ENCODE data around the gene CALU. TPM values are rescaled to one million over a fixed set of nuclear protein-coding genes. Genes with fewer than 3 reads are reported as not detected.

The CALU gene
- total RNA-seq, 2 experiments from 2014 or later = 42.2 to 44.5 TPM

DNA sequence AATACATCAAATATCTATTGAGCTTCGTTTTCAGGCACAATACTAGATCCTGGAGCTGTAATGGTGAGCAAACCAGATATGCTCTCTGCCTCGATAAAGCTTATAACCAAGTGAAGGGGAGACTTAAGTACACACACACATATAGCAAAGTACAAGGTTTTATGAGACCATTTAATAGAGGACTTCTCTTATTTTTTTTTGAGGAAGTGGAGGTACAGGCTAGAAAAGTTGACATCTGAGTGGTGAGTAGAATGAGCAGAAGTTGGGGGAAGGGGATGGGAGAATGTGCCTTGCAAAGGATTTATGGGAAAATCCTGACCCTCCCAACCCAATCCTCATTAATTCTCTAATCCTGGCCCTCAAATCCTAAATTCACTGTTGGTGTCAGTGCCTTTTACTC is 60.3 kb downstream of the CALU start:
- Mint-ChIP-seq H3K9me3 (no peaks in the 10 kb centered on the region), H3K36me3 (peaks cover 6% of the 10 kb centered on the region), H3K27ac (no peak overlapping the region), H3K4me1 (no peaks in the 10 kb centered on the region), H3K4me3 (no peak overlapping the region), H3K27me3 (no peaks in the 10 kb centered on the region)
- DNase-seq = no peak

DNA sequence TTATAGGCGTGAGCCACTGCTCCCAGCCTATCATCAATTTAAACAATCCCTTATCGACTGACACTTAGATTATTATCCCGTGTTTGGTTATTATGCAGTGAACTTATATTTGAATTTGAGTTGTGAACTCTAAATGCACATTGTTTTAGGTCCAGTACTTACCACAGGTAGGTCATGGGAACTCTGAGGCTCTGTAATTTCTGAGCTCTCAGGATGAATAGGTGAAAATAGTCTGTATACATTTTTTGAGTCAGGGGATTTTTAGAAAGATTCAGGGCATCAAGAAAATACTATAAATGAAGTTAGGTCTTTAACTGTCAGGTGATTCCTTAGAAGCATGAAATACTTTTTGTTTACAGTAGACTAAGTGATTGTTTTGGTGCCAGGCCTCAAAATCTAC is 61.4 kb downstream of the CALU start:
- Mint-ChIP-seq H3K27me3 (no peaks in the 10 kb centered on the region), H3K36me3 (peaks cover 6% of the 10 kb centered on the region), H3K4me1 (no peaks in the 10 kb centered on the region), H3K4me3 (no peak overlapping the region), H3K9me3 (no peaks in the 10 kb centered on the region), H3K27ac (no peak overlapping the region)
- DNase-seq = no peak

DNA sequence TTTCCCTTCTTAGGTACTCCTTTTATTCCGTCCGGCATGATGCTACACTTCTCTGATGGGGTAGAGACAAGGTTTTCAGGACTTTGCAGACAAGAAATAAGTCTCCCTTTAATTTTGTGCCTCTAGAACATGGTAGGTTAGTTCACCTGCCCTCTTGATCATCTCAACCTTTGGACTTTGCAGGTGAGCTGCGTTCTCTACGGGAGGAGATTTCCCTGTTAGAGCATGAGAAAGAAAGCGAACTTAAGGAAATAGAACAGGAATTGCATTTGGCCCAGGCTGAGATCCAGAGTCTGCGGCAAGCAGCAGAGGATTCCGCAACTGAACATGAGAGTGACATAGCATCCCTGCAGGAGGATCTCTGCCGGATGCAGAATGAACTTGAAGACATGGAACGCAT is 61.8 kb downstream of the CALU start:
- Mint-ChIP-seq H3K9me3 (no peaks in the 10 kb centered on the region), H3K27me3 (no peaks in the 10 kb centered on the region), H3K27ac (no peak overlapping the region), H3K36me3 (peaks cover 6% of the 10 kb centered on the region), H3K4me1 (no peaks in the 10 kb centered on the region), H3K4me3 (no peak overlapping the region)
- no peak for DNase-seq

DNA sequence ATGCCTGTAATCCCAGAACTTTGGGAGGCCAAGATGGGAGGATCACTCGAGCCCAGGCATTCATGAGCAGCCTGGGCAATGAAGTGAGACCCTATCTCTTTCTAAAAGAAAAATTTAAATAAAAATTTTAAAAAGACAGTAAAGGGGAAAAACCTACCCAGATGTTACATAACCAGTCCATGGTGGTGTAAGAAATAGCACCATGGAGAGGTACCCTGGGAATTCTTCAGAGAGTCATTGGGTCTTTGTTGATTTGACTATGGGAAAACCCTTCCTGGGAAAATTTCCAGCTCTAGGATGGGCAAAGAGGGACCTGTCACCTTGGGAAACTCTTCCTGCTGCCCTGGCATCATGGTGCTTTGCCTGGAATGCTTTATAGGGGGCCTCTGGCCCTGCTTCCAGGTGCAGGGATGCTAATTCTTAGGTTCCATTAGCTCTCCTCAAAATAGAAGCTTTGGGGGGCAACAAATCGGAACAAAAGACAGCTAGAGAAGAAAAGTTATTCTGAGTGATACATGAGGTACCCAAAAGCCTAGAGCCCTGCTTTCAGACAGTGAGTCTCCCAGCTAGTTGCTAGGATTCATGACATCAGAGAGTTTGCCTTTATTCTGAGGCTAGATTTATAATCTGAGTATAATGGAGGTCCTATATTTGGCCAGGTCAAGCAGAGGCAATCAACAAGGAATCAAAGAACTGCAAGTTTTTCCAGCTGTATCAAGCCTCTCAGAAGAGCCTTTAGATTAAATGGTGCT is 62.7 kb downstream of the CALU start:
- Mint-ChIP-seq H3K4me3 (no peak overlapping the region), H3K27ac (no peak overlapping the region), H3K4me1 (no peaks in the 10 kb centered on the region), H3K9me3 (no peaks in the 10 kb centered on the region), H3K36me3 (peaks cover 6% of the 10 kb centered on the region), H3K27me3 (no peaks in the 10 kb centered on the region)
- no peak for DNase-seq

DNA sequence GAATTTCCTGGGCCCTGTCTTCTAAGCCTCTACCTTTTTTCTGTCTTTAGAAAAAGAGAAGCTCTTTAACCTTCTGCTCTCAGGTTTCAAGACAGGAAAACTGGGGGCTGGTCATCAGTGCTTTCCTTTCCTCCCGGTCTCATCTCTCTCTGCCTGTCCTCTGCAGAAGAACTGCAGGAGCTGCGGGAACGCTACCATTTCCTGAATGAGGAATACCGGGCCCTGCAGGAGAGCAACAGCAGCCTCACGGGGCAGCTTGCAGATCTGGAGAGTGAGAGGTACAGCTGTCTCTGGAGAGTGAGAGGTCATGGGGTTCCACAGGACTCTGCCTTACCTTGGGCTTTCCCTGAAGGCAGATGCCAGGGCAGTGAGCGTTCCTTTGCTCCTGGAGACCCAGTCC is 65.3 kb downstream of the CALU start:
- H3K27ac Mint-ChIP-seq = no peak overlapping the region
- no peak for DNase-seq
- H3K9me3 Mint-ChIP-seq = no peaks in the 10 kb centered on the region
- H3K4me3 Mint-ChIP-seq = no peak overlapping the region
- H3K4me1 Mint-ChIP-seq = no peaks in the 10 kb centered on the region
- no peaks in the 10 kb centered on the region for H3K27me3 Mint-ChIP-seq
- H3K36me3 Mint-ChIP-seq = peaks cover 6% of the 10 kb centered on the region

DNA sequence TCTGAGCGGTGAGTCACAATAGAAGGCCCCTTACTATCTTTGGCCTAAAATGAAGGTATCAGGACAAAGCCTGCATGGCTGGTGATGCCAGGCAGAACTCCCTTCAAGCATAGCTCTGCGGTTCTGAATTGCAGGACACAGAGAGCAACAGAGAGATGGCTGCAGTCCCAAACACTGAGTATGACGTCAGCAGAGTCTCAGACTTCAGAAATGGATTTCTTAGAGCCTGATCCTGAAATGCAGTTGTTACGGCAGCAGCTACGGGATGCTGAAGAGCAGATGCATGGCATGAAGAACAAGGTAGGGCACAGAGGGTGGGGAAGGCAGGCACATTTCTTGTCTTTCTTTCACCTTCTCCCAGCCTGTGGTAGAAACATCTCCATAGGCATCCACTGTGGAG is 66.1 kb downstream of the CALU start:
- Mint-ChIP-seq H3K27me3 (no peaks in the 10 kb centered on the region), H3K4me3 (no peak overlapping the region), H3K27ac (no peak overlapping the region), H3K9me3 (no peaks in the 10 kb centered on the region), H3K4me1 (no peaks in the 10 kb centered on the region), H3K36me3 (peaks cover 6% of the 10 kb centered on the region)
- DNase-seq = no peak

DNA sequence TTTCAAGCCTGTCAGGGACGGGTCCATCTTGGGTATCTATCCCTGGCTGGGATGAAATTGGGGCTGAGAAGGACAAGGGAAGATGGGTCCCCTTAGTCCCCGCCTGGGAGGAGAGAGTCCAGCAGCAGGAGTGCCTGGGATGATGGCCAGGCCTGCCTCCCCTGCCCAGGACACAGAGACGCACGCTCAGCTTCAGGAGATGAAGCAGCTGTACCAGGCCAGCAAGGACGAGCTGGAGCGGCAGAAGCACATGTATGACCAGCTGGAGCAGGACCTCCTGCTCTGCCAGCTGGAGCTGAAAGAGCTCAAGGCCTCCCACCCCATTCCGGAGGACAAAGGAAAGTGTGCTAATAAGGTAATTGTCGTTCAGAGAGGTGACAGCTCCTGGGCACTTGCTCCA is 68.0 kb downstream of the CALU start:
- H3K27me3 Mint-ChIP-seq = no peaks in the 10 kb centered on the region
- H3K4me3 Mint-ChIP-seq = no peak overlapping the region
- H3K4me1 Mint-ChIP-seq = no peaks in the 10 kb centered on the region
- H3K9me3 Mint-ChIP-seq = no peaks in the 10 kb centered on the region
- no peak for DNase-seq
- H3K36me3 Mint-ChIP-seq = no peaks in the 10 kb centered on the region
- no peak overlapping the region for H3K27ac Mint-ChIP-seq

DNA sequence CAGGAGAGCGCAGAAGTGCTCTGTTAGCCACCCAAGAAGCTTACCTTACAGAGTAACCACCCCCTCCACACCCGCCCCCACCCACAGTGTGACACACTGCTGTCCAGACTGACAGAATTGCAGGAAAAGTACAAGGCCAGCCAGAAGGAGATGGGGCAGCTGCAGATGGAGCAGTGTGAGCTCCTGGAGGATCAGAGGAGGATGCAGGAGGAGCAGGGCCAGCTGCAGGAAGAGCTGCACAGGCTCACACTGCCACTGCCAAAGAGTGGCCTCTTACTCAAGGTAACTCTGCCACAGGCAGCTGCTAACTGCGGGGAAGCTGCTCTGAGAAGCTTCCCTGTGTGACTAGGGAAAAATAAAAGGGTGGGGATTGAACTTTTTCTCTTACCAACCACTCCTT is 70.2 kb downstream of the CALU start:
- no peaks in the 10 kb centered on the region for H3K4me1 Mint-ChIP-seq
- H3K9me3 Mint-ChIP-seq = no peaks in the 10 kb centered on the region
- no peak overlapping the region for H3K4me3 Mint-ChIP-seq
- H3K27ac Mint-ChIP-seq = no peak overlapping the region
- H3K36me3 Mint-ChIP-seq = no peaks in the 10 kb centered on the region
- H3K27me3 Mint-ChIP-seq = no peaks in the 10 kb centered on the region
- DNase-seq = no peak

DNA sequence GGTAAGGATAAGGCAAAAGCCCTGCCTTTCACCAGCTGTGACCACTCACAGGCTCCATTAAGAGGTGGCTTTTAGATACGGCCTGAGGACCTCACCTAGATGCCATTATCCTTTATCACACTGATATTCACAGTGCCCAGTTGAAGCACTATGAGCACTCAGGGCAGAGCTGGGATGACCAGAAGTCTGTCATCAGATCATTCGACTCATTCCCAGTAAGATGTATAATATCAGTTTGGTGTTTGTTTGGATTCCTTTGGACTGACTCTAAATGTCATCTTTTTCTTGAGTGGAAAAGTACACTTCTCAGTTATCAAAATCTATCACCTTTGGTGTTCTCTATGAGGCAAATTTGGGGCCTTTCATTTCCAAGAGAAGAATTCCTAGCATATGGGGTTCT is 71.3 kb downstream of the CALU start:
- no peak for DNase-seq
- Mint-ChIP-seq H3K36me3 (no peaks in the 10 kb centered on the region), H3K4me1 (no peaks in the 10 kb centered on the region), H3K27ac (no peak overlapping the region), H3K4me3 (no peak overlapping the region), H3K9me3 (no peaks in the 10 kb centered on the region), H3K27me3 (no peaks in the 10 kb centered on the region)

DNA sequence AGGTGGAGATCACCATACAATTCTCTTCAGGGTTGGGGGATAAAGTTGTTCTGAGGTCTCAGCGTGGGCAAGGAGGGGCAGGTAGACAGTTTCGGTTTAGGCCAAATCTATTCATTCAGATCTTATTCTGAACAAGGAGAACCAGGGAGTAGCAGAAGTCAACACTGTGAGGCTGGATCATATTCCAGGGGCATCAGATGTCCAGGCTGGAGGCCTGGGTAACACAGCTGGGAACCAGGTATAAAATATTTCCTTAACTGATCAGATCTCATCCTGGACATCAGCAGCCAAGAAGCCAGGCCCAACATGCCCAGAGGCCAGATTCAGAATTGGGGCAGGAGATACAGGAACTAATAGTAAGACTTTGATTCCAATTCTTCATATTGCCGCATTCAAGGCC is 71.8 kb downstream of the CALU start:
- Mint-ChIP-seq H3K27me3 (no peaks in the 10 kb centered on the region), H3K4me1 (no peaks in the 10 kb centered on the region), H3K9me3 (no peaks in the 10 kb centered on the region), H3K4me3 (no peak overlapping the region), H3K36me3 (no peaks in the 10 kb centered on the region), H3K27ac (no peak overlapping the region)
- DNase-seq = no peak

DNA sequence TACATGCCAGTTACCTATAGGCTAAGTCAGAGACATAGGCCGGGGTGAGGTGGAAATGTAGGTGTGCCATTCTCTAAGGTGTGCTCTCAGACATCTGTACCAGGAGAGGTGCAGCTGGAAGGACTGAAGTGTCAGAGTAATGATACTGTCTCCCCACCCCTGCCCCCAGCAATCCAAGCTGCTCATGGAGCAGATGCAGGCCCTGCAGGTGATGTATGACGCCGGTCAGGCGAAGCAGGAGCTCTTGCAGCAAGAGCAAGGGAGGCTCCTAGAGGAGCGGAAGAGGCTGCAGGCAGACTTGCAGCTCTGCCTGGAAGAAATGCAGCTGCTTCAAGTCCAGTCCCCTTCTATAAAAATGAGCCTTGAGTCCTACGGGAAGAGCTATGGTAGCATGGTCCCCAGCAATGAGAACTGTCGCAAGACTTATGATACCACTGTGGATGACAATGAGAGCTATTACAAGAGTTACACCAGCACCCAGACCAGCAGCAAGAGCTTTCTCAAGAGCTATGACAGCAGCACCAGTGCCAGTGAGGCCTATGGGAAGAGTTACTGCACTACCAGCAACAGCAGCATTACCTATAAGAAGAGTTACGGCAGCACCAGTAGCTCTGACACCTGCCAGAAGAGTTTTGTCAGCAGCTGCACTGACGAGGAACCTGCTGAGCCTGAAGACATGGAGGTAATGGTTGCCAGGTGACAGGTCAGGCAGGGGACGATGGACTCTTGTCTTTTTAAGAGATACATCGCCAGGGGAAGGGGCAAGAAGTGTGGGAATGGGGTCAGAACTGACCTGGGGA is 72.7 kb downstream of the CALU start:
- H3K4me1 Mint-ChIP-seq = no peaks in the 10 kb centered on the region
- DNase-seq = no peak
- no peaks in the 10 kb centered on the region for H3K27me3 Mint-ChIP-seq
- H3K27ac Mint-ChIP-seq = no peak overlapping the region
- no peaks in the 10 kb centered on the region for H3K9me3 Mint-ChIP-seq
- no peak overlapping the region for H3K4me3 Mint-ChIP-seq
- no peaks in the 10 kb centered on the region for H3K36me3 Mint-ChIP-seq

DNA sequence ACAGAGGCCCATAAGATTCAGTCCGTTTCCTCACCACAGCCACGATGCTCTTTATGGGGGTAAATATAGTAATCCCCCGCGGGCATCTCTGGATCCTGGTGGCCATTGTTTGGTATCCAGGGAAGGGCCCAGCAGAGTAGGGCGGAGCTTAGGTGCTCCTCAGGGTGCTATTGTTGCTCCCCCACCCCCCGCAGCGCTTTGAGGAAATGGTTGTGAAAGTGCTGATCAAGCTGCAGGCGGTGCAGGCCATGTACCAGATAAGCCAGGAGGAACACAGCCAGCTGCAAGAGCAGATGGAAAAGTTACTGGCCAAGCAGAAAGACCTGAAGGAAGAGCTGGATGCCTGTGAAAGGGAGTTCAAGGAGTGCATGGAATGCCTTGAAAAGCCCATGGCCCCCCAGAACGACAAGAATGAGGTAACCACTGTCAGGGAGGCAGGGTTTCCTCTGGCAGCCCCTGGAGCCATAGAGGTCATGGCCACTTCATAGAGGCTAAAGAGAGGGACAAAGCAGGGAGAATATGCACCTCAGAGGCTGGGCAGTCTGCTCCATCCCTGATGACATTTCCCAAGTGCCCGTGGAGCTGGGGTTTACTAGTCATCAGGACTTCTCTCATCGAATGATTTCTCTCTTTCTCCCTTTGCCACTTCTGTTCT is 73.5 kb downstream of the CALU start:
- no peak overlapping the region for H3K27ac Mint-ChIP-seq
- H3K9me3 Mint-ChIP-seq = no peaks in the 10 kb centered on the region
- H3K4me3 Mint-ChIP-seq = no peak overlapping the region
- no peak for DNase-seq
- no peaks in the 10 kb centered on the region for H3K27me3 Mint-ChIP-seq
- H3K36me3 Mint-ChIP-seq = no peaks in the 10 kb centered on the region
- no peaks in the 10 kb centered on the region for H3K4me1 Mint-ChIP-seq

DNA sequence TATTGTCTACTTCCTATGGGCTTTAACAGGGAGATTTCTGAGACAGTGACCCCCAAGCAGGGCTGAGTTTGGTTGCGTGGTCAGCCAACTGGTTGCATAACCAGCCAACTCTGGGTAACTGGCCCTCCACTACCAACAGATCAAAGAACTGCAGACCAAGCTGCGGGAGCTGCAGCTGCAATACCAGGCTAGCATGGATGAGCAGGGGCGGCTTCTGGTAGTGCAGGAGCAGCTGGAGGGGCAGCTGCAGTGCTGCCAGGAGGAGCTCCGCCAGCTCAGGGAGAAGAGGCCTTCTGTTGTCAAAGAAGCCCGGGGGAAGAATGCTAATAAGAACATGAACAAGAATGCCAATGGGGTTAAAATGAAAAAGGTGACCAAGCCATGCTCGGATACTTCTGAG is 75.3 kb downstream of the CALU start:
- DNase-seq = no peak
- Mint-ChIP-seq H3K9me3 (no peaks in the 10 kb centered on the region), H3K27ac (no peak overlapping the region), H3K27me3 (no peaks in the 10 kb centered on the region), H3K4me1 (peaks cover 2% of the 10 kb centered on the region), H3K36me3 (no peaks in the 10 kb centered on the region), H3K4me3 (no peak overlapping the region)

DNA sequence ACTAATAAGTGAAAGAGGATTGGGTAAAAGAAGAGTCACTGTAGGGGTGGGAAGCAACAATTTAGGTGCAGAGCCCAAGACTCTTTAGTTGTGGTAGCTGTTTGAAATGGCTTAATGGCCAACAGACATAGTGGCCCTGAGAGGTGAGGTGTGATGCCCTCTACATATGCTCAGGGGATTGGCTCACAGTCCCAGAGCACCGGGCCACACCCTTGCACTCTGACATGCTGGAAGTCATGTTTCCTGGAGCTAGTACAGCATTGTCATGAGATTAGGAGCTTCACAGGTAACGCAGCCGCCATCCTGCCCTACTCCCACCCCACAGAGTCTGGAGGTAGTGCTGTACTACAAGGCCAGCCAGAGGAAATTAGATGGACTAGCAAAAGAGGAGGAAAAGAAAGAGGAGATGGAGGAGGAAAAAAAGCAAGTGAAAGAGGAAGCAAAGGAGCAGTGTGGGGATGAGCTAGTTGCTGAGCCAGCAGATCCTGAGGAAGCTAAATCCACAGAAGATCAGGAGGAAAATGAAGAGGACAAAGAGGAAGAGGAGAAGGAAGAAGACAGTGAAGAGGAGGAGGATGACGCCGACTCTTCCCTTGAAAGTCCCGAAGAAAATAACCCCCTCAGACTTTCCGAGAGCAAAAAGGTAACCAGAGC is 76.3 kb downstream of the CALU start:
- no peak overlapping the region for H3K27ac Mint-ChIP-seq
- H3K36me3 Mint-ChIP-seq = no peaks in the 10 kb centered on the region
- H3K27me3 Mint-ChIP-seq = no peaks in the 10 kb centered on the region

DNA sequence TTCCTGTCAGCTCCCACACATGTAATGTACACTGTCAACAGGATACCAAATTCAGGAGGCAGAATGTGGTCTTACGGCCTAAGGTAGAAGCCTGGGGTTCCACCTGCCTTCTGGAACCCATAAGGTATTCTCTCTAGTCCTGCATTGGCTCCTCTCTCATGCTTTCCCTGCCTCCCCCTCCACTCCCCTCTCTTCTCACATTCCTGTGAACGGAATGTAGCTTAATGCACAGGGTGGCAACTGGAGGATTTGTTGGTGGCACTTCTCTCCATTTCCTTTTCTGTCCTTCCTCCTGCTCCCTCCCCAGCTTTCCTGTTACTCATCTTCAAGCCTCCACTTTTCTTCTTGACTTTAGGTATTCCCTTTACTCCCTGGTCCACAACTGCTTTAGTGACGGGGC is 79.5 kb downstream of the CALU start:
- no peak for DNase-seq
- no peaks in the 10 kb centered on the region for H3K9me3 Mint-ChIP-seq
- no peaks in the 10 kb centered on the region for H3K36me3 Mint-ChIP-seq
- peaks cover 8% of the 10 kb centered on the region for H3K4me1 Mint-ChIP-seq
- no peak overlapping the region for H3K27ac Mint-ChIP-seq
- H3K4me3 Mint-ChIP-seq = no peak overlapping the region
- H3K27me3 Mint-ChIP-seq = no peaks in the 10 kb centered on the region

More for the DNA sequence above, 76.3 kb downstream of the CALU start:
- Mint-ChIP-seq H3K9me3 (no peaks in the 10 kb centered on the region), H3K4me3 (no peak overlapping the region), H3K4me1 (peaks cover 8% of the 10 kb centered on the region)
- no peak for DNase-seq
